Testis (tissue), 3 donors: ENCODE results near the gene DNASE2. TPM values are rescaled to one million over a fixed set of nuclear protein-coding genes. Genes with fewer than 3 reads are reported as not detected.

Experiments used
- DNase-seq: peaks from one replicate; pipeline ENCODE4 v3.0.0-alpha.2; 2019
- H3K27ac ChIP-seq, 2 donors: fragments of 200-600 bp; sonication (generic); one replicate each; pipeline ENCODE4 v1.5.1; 2019
- H3K27me3 ChIP-seq: fragments of 200-600 bp; sonication (generic); one replicate; pipeline ENCODE4 v1.5.1; 2019
- H3K36me3 ChIP-seq: fragments of 200-600 bp; sonication (generic); one replicate; pipeline ENCODE4 v1.5.1; 2017; ENCODE audit warnings: low read depth; ENCODE audit errors: missing control alignments
- H3K4me1 ChIP-seq: fragments of 200-600 bp; sonication (generic); one replicate; pipeline ENCODE4 v1.5.1; 2019
- H3K4me3 ChIP-seq, 2 donors: fragments of 200-600 bp; sonication (generic); one replicate each; pipeline ENCODE4 v1.5.1; 2017 to 2019
- H3K9me3 ChIP-seq: fragments of 200-600 bp; sonication (generic); one replicate; pipeline ENCODE4 v1.5.1; 2017
- POLR2A ChIP-seq: fragments of 450-650 bp; IDR thresholded peaks from one replicate; pipeline ENCODE4 v1.6.1; 2017; ENCODE audit warnings: antibody characterized with exemption, mild to moderate bottlenecking, moderate library complexity
- WGBS, 2 donors: methylation state at CpG; one replicate each; pipeline ENCODE4 v1.1.5; 2018; 5-methylcytosine and 5-hydroxymethylcytosine counted together
- intact Hi-C: fragments of 100-400 bp; cut with DNase I; formaldehyde crosslinking; loops from one replicate; pipeline ENCODE4 v1.15.1; 2023; ENCODE audit warnings: low total_unique reads
- polyA plus RNA-seq: library from polyadenylated mRNA; stranded (reverse); fragments of 350-450 nt; fragmentation: Illumina TruSeq; extraction: RNeasy Lipid Tissue Mini Kit (QIAGEN cat#74804); gene quantifications from one replicate; pipeline ENCODE4 v1.2.3, GENCODE V29; 2014; ENCODE audit warnings: low read depth, low replicate concordance; ENCODE audit not compliant: insufficient read depth
- total RNA-seq, 2 donors: library from RNA; depleted of rRNA; stranded (reverse); fragments of >200 nt; gene quantifications; one replicate each; pipeline ENCODE4 v1.2.3, GENCODE V29; 2016
- TF ChIP-seq, protein P1 (sequence below), 3 experiments: fragments of 450-650 bp in 2 of 3; fragments of 200-600 bp in 1 of 3; sonication (generic) in 1 of 3; IDR thresholded peaks; one replicate each; pipeline ENCODE4 v1.5.1; 2016 to 2019; ENCODE audit warnings: antibody characterized with exemption in 3 of 3, mild to moderate bottlenecking in 2 of 3, moderate library complexity in 1 of 3

DNASE2 gene
- total and polyA plus RNA-seq, 3 donors from 2014 or later, result 9.0 to 17.7 (median 17.4) TPM

DNA sequence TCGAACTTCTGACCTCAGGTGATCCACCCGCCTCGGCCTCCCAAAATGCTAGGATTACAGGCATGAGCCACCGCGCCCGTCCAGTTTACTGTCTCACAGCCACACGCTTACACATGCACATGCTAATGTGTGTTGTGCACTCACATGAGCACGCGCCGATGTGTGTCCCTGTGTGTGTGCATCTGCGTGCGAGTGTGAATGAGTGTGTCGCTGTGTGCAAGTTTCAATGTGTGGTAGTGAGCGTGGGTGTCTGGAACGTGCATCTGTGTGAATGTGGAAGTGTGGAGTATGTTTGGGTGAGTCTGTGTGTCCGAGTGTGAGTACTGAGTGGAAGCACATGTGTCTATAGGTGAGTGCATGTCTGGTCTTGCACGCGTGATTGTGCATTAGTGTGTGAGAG is 38.7 kb downstream of the DNASE2 start:
- Histone ChIP-seq H3K27me3 (no peaks in the 10 kb centered on the region), H3K4me1 (peaks cover 3% of the 10 kb centered on the region), H3K4me3 (no peak overlapping the region), H3K27ac (no peak overlapping the region), H3K9me3 (no peaks in the 10 kb centered on the region), H3K36me3 (no peaks in the 10 kb centered on the region)
- TF ChIP-seq POLR2A, result no peak
- TF ChIP-seq, protein P1, sequence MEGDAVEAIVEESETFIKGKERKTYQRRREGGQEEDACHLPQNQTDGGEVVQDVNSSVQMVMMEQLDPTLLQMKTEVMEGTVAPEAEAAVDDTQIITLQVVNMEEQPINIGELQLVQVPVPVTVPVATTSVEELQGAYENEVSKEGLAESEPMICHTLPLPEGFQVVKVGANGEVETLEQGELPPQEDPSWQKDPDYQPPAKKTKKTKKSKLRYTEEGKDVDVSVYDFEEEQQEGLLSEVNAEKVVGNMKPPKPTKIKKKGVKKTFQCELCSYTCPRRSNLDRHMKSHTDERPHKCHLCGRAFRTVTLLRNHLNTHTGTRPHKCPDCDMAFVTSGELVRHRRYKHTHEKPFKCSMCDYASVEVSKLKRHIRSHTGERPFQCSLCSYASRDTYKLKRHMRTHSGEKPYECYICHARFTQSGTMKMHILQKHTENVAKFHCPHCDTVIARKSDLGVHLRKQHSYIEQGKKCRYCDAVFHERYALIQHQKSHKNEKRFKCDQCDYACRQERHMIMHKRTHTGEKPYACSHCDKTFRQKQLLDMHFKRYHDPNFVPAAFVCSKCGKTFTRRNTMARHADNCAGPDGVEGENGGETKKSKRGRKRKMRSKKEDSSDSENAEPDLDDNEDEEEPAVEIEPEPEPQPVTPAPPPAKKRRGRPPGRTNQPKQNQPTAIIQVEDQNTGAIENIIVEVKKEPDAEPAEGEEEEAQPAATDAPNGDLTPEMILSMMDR (IDR thresholded peaks at IDR 0.05), result no peak
- DNase-seq, result no peak
- WGBS, 2 donors, result 79 to 86% methylated on average over 15 to 18 of the region's 18 CpGs
- intact Hi-C loops, result loop anchor here (10.0 kb wide), 1 partner anchor 68 kb away; the partner anchor contains the start of gene HOOK2

DNA sequence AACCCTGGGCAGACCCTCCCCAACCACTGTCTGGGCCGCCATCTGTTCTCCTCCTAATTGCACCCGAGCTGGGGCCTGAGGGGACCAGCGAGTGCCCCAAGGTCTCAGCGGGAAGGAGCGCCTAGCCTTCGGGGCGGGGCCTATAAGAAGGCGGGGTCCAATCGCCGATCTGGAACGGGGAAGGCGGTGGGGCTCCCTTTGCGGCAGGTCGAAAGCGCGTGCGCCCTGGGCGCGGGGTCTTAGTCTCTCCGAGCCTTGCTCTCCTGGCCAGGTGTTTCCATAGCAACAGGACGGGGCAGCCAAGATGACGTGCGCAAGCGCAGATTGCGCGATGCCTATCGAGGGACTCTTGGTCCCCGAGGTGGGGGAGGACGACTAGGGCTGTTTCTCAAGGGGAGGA is 40.2 kb downstream of the DNASE2 start:
- peak; percentile 70 for DNase-seq
- no peaks in the 10 kb centered on the region for H3K4me1 ChIP-seq
- H3K9me3 ChIP-seq, result no peaks in the 10 kb centered on the region
- TF ChIP-seq, protein P1 (IDR thresholded peaks at IDR 0.05), result no peak
- TF ChIP-seq POLR2A, result no peak
- H3K4me3 ChIP-seq, result peak overlapping the region; percentile 15 to 40
- no peaks in the 10 kb centered on the region for H3K36me3 ChIP-seq
- no peak overlapping the region for H3K27ac ChIP-seq
- intact Hi-C loops, result loop anchor here (10.0 kb wide), 1 partner anchor 66 kb away; the partner anchor contains the start of gene HOOK2
- no peaks in the 10 kb centered on the region for H3K27me3 ChIP-seq
- 0 to 1% methylated on average over 17 to 29 of the region's 29 CpGs for WGBS, 2 donors

DNA sequence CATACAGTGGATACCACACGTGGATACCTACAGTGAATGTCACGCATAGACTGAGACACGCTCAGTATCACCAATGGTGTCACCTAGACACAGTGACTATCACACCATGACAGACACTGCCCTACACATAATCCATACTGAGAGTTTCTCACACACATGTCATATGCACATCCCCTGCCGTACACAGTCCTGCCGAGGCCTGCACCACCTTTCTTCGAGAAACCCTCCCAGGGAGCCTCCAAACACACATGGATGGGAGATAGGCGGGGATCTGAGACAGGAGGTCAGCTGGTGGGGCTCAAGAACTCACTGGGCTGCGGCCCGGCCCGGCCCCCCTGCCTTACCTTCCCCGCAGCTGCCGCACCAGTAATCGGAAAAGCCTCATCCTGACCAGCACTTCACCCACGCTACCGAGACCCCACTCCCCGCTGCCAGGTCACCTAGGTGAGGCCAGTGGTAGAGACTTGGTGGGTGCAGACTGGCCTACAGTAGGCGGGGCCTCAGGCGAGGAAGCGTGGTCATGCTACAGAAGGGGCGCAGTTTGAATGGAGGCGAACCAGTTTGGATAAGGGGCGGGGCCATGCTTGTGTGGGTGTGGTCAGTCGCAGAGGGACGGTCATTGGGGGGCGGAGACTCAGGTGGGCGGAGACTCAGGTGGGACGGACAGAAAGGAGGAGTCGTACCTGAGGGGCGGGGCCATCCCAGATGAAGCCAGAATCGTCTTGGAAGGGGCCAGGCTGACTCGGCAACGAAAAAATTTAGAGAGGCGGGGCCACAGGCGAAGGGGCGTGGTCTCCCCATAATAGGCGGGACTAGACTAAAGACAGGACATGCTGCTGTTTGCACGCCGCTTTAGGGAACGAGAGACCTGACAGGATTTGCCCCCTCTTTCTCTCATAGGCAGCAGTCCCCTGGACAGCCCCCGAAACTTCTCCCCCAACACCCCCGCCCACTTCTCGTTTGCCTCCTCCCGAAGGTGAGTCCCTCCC is 40.9 kb downstream of the DNASE2 start:
- H3K9me3 ChIP-seq, result no peaks in the 10 kb centered on the region
- 15 to 23% methylated on average over 42 to 43 of the region's 43 CpGs for WGBS, 2 donors
- no peak overlapping the region for H3K27ac ChIP-seq
- no peaks in the 10 kb centered on the region for H3K36me3 ChIP-seq
- H3K4me3 ChIP-seq, result peak overlapping the region; percentile 15 to 40
- DNase-seq, result peak; percentile 82
- no peaks in the 10 kb centered on the region for H3K27me3 ChIP-seq
- TF ChIP-seq POLR2A, result no peak
- TF ChIP-seq, protein P1 (IDR thresholded peaks at IDR 0.05), result no peak
- intact Hi-C loops, result loop anchor here (10.0 kb wide), 1 partner anchor 66 kb away; the partner anchor contains the start of gene HOOK2
- H3K4me1 ChIP-seq, result no peaks in the 10 kb centered on the region

DNA sequence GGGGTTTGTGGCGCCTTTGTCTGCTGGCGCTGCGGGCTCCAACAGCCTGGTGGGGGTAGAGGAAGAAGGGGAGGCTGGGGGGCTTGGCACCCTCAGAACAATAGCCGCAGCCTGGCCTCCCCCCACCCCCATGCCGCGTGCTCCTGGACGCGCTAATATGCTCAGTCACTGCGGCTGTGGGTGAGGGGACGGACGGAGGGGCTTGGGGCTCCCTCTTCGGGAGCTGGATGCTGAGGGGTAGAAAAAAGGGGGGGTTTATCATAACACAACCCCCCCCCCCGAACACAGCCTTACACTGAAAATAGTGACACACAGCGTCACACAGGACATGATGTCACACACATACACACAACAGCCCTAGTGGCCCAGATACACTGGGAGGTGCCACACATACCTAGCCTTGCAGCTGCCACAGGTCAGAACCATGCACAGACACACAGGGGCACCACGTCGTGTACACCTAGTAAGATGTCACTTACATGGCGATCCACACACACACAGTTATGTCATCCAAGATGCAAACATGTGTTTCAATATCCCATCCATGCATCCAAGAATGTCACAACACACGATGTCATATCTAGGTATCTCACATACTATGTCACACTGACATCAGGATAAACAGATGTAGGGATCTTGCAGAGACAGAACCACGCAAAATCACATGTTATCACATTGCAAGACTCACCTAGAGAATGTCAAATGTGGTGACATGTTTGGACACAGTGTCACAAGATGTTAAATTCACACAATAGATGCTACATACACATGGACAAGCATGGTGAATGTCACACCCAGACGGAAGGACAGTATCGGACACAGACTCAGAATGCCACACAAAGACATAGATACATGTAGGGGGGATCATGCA is 42.1 kb downstream of the DNASE2 start:
- H3K4me3 ChIP-seq, result peak overlapping the region in 1 of 2 donors; percentile 26
- no peaks in the 10 kb centered on the region for H3K36me3 ChIP-seq
- no peak for TF ChIP-seq POLR2A
- TF ChIP-seq, protein P1 (IDR thresholded peaks at IDR 0.05), result no peak
- H3K4me1 ChIP-seq, result peaks cover 1% of the 10 kb centered on the region
- DNase-seq, result no peak
- H3K27ac ChIP-seq, result no peak overlapping the region
- peaks cover 2% of the 10 kb centered on the region for H3K27me3 ChIP-seq
- intact Hi-C loops, result no loop called here
- H3K9me3 ChIP-seq, result no peaks in the 10 kb centered on the region
- 13 to 20% methylated on average over 21 of the region's 21 CpGs for WGBS, 2 donors
